ENCODE data around the gene NHS.

DNA sequence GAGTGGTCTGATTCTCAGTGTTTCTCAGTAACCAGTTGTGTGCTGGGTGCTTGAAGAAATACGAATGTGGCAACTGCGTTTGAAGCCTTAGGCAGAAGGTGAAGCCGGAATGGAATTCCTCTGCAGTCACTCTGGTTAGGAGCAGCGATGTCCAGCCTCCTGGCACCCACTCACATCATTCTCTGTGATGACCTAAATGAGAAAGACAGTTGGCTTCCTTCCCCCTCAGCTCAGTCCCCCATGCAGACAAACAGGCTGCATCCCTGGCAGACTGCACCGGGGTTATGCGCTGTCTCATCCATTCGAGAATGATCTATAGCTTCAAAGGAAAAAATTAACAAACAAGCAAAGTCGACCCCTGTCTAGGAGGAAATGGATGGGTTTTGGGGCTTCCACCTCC, 192.2 kb downstream of the NHS start:
- TF ChIP-seq, protein P1, sequence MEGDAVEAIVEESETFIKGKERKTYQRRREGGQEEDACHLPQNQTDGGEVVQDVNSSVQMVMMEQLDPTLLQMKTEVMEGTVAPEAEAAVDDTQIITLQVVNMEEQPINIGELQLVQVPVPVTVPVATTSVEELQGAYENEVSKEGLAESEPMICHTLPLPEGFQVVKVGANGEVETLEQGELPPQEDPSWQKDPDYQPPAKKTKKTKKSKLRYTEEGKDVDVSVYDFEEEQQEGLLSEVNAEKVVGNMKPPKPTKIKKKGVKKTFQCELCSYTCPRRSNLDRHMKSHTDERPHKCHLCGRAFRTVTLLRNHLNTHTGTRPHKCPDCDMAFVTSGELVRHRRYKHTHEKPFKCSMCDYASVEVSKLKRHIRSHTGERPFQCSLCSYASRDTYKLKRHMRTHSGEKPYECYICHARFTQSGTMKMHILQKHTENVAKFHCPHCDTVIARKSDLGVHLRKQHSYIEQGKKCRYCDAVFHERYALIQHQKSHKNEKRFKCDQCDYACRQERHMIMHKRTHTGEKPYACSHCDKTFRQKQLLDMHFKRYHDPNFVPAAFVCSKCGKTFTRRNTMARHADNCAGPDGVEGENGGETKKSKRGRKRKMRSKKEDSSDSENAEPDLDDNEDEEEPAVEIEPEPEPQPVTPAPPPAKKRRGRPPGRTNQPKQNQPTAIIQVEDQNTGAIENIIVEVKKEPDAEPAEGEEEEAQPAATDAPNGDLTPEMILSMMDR (IDR thresholded peaks at IDR 0.05): no peak
- no peak for TF ChIP-seq POLR2A (IDR thresholded peaks at IDR 0.05)
